SK-N-SH (cell line): ENCODE measurements around the gene BAHCC1. TPM values are rescaled to one million over a fixed set of nuclear protein-coding genes. Genes with fewer than 3 reads are reported as not detected.
A peak's percentile ranks its signal among the peaks of the same experiment; 100 is the strongest.

Experiments used
- CTCF ChIA-PET: fragments of 300-600, 350-600 bp; formaldehyde crosslinking; extraction: SDS; loops from one replicate; lab custom pipeline; 2021; lab: Yijun Ruan, JAX
- POLR2A ChIA-PET: fragments of 350-600 bp; sonication (Branson Sonifier 250); formaldehyde crosslinking; extraction: SDS; loops from one replicate; lab custom pipeline; 2020; ENCODE audit warnings: antibody characterized with exemption, inconsistent platforms; lab: Yijun Ruan, JAX
- DNase-seq: peaks from one replicate; pipeline ENCODE4 v3.0.0; 2012
- H2AFZ ChIP-seq: fragments of 200-600 bp; sonication (generic); 2 replicates; pipeline ENCODE4 v1.8.1; 2016; ENCODE audit warnings: antibody characterized with exemption, mild to moderate bottlenecking, low read depth
- H3F3A ChIP-seq: fragments of 200-600 bp; sonication (generic); replicated peaks from 2 replicates; pipeline ENCODE3; 2016; ENCODE audit warnings: antibody characterized with exemption, mild to moderate bottlenecking; ENCODE audit not compliant: insufficient read depth
- H3K27ac ChIP-seq, 2 experiments: fragments of 200-500 bp in 1 of 2; fragments of 200-600 bp in 1 of 2; sonication (Bioruptor generic) in 1 of 2; sonication (generic), shearing (Covaris generic) in 1 of 2; 2 replicates each; pipeline versions ENCODE4 v1.5.1 to v1.6.1; 2014 to 2016; ENCODE audit warnings: low read depth in 2 of 2, inconsistent platforms in 1 of 2, low read length in 1 of 2, mild to moderate bottlenecking in 1 of 2, mixed read lengths in 1 of 2
- H3K27me3 ChIP-seq: fragments of 200-600 bp; sonication (generic), shearing (Covaris generic); 2 replicates; pipeline ENCODE4 v1.6.1; 2016; ENCODE audit warnings: mixed run types; ENCODE audit not compliant: insufficient read depth
- H3K36me3 ChIP-seq, 2 experiments: fragments of 200-500 bp in 1 of 2; fragments of 200-600 bp in 1 of 2; sonication (Bioruptor generic) in 1 of 2; sonication (generic) in 1 of 2; replicated peaks in 1 of 2; 2 replicates each; pipeline versions ENCODE3 to v1.5.1; 2014 to 2016; ENCODE audit warnings: low read length in 1 of 2, mild to moderate bottlenecking in 1 of 2; ENCODE audit not compliant: insufficient read depth in 2 of 2, control insufficient read depth in 1 of 2
- H3K4me1 ChIP-seq, 2 experiments: fragments of 200-500 bp in 1 of 2; fragments of 200-600 bp in 1 of 2; sonication (Bioruptor generic) in 1 of 2; sonication (generic), shearing (Covaris generic) in 1 of 2; 2 replicates each; pipeline versions ENCODE4 v1.5.1 to v1.6.1; 2014 to 2016; ENCODE audit warnings: low read depth in 1 of 2, low read length in 1 of 2, mixed run types in 1 of 2; ENCODE audit not compliant: insufficient read depth in 2 of 2, control insufficient read depth in 1 of 2
- H3K4me2 ChIP-seq: fragments of 200-600 bp; sonication (generic), shearing (Covaris generic); 2 replicates; pipeline ENCODE4 v1.6.1; 2017; ENCODE audit warnings: mixed run types
- H3K4me3 ChIP-seq, 2 experiments: fragments of 200-500 bp in 1 of 2; fragments of 200-600 bp in 1 of 2; sonication (Bioruptor generic) in 1 of 2; sonication (generic), shearing (Covaris generic) in 1 of 2; 2 replicates each; pipeline versions ENCODE4 v1.5.1 to v1.8.1; 2014 to 2016; ENCODE audit warnings: low read depth in 2 of 2, inconsistent platforms in 1 of 2, low read length in 1 of 2, mild to moderate bottlenecking in 1 of 2, mixed read lengths in 1 of 2, moderate library complexity in 1 of 2
- H3K79me2 ChIP-seq: fragments of 200-600 bp; sonication (generic); 2 replicates; pipeline ENCODE4 v1.8.1; 2017; ENCODE audit warnings: mild to moderate bottlenecking; ENCODE audit not compliant: insufficient read depth
- H3K9ac ChIP-seq: fragments of 200-600 bp; sonication (generic); 2 replicates; pipeline ENCODE4 v1.6.1; 2017; ENCODE audit warnings: mixed run types
- H3K9me2 ChIP-seq: fragments of 200-600 bp; sonication (generic); 2 replicates; pipeline ENCODE4 v1.6.1; 2017; ENCODE audit warnings: mixed run types
- H3K9me3 ChIP-seq: fragments of 200-600 bp; sonication (generic); 2 replicates; pipeline ENCODE4 v1.6.1; 2017; ENCODE audit warnings: mixed run types, mild to moderate bottlenecking, moderate library complexity
- H4K20me1 ChIP-seq: fragments of 200-600 bp; sonication (generic); 2 replicates; pipeline ENCODE4 v1.6.1; 2017; ENCODE audit warnings: mild to moderate bottlenecking, mixed run types; ENCODE audit not compliant: insufficient read depth
- CHD2 ChIP-seq: fragments of 150-350 bp; IDR thresholded peaks from 2 replicates; pipeline ENCODE4 v1.6.1; 2018; ENCODE audit warnings: low read length; ENCODE audit not compliant: partially characterized antibody
- EP300 ChIP-seq, 2 experiments: IDR thresholded peaks; 2 replicates each; pipeline versions ENCODE4 v1.4.0 to v1.6.1; 2012; ENCODE audit warnings: borderline replicate concordance in 1 of 2, low read depth in 1 of 2, low read length in 1 of 2
- FOSL2 ChIP-seq: IDR thresholded peaks from 2 replicates; pipeline ENCODE4 v1.4.0; 2012; ENCODE audit warnings: low read depth, mild to moderate bottlenecking, moderate library complexity, borderline replicate concordance
- GABPA ChIP-seq: IDR thresholded peaks from 2 replicates; pipeline ENCODE4 v1.4.0; 2012; ENCODE audit warnings: low read depth, mild to moderate bottlenecking
- RAD21 ChIP-seq: IDR thresholded peaks from 2 replicates; pipeline ENCODE4 v1.6.1; 2012; ENCODE audit warnings: mild to moderate bottlenecking, low read length
- YY1 ChIP-seq: IDR thresholded peaks from 2 replicates; pipeline ENCODE4 v1.4.0; 2012; ENCODE audit warnings: low read depth, mild to moderate bottlenecking
- ZBTB33 ChIP-seq: IDR thresholded peaks from 2 replicates; pipeline ENCODE4 v1.4.0; 2012; ENCODE audit warnings: low read depth, borderline replicate concordance
- WGBS: methylation state at CpG from one replicate; pipeline ENCODE4 v1.1.6; 2017; ENCODE audit warnings: low lambda C conversion rate; 5-methylcytosine and 5-hydroxymethylcytosine counted together
- polyA plus RNA-seq, 3 experiments: library from polyadenylated mRNA; depleted of rRNA; stranded (reverse); fragments of >200 nt; gene quantifications; 2 replicates each; pipeline ENCODE4 v1.2.3, GENCODE V29; 2012
- TF ChIP-seq, protein P1 (sequence below): fragments of 150-350 bp; IDR thresholded peaks from 2 replicates; pipeline ENCODE4 v1.6.1; 2016; ENCODE audit warnings: mild to moderate bottlenecking, low read depth, low read length
- TF ChIP-seq, protein P2 (sequence below): fragments of 150-350 bp; IDR thresholded peaks from 2 replicates; pipeline ENCODE4 v1.6.1; 2017; ENCODE audit warnings: antibody characterized with exemption, low read length, low read depth, borderline replicate concordance

BAHCC1 gene
- polyA plus RNA-seq, 1 of the 3 experiments (the other 2 are of a cell fraction): 6.4 TPM

- Histone ChIP-seq H3K4me2 (no peak overlapping the region), H3F3A (no peaks in the 10 kb centered on the region), H3K79me2 (no peaks in the 10 kb centered on the region), H3K9me3 (no peaks in the 10 kb centered on the region), H2AFZ (no peak overlapping the region), H4K20me1 (no peaks in the 10 kb centered on the region), H3K36me3 (no peaks in the 10 kb centered on the region), H3K9ac (no peak overlapping the region), H3K4me3 (no peak overlapping the region), H3K4me1 (no peaks in the 10 kb centered on the region; a peak in 1 of 4 replicates), H3K27ac (no peak overlapping the region), H3K9me2 (no peaks in the 10 kb centered on the region), H3K27me3 (no peaks in the 10 kb centered on the region)
- TF ChIP-seq, protein P1, sequence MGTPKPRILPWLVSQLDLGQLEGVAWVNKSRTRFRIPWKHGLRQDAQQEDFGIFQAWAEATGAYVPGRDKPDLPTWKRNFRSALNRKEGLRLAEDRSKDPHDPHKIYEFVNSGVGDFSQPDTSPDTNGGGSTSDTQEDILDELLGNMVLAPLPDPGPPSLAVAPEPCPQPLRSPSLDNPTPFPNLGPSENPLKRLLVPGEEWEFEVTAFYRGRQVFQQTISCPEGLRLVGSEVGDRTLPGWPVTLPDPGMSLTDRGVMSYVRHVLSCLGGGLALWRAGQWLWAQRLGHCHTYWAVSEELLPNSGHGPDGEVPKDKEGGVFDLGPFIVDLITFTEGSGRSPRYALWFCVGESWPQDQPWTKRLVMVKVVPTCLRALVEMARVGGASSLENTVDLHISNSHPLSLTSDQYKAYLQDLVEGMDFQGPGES: no peak
- TF ChIP-seq CHD2 (no peak), FOSL2 (no peak), ZBTB33 (no peak), EP300 (IDR thresholded peaks at IDR 0.05; ENCODE audit: borderline replicate concordance in 1 of 2, low read depth in 1 of 2, low read length in 1 of 2) (no peak), YY1 (no peak)
- TF ChIP-seq, protein P2, sequence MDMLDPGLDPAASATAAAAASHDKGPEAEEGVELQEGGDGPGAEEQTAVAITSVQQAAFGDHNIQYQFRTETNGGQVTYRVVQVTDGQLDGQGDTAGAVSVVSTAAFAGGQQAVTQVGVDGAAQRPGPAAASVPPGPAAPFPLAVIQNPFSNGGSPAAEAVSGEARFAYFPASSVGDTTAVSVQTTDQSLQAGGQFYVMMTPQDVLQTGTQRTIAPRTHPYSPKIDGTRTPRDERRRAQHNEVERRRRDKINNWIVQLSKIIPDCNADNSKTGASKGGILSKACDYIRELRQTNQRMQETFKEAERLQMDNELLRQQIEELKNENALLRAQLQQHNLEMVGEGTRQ: no peak
- 89% methylated on average over 7 of the region's 11 CpGs for WGBS
- peak; percentile 50 for DNase-seq
- POLR2A ChIA-PET: no interaction called here
- CTCF ChIA-PET: interaction anchor here (0.8 to 1.4 kb wide), 7 partner anchors 8 to 106 kb away, joined by 3 to 5 read pairs (median 3); no protein-coding TSS in a partner anchor
These were observed 16.2 kb upstream of the BAHCC1 start for GRCh38 chr17:81378941-81379511.

GRCh38 chr17:81379523-81379942 is 15.7 kb upstream of the BAHCC1 start:
- WGBS: 82% methylated on average over 14 of the region's 17 CpGs
- POLR2A ChIA-PET: no interaction called here
- CTCF ChIA-PET: interaction anchor here (0.8 to 1.5 kb wide), 9 partner anchors 8 to 105 kb away, joined by 3 to 5 read pairs (median 3); no protein-coding TSS in a partner anchor
- Histone ChIP-seq H4K20me1 (no peaks in the 10 kb centered on the region), H3K9me3 (no peaks in the 10 kb centered on the region), H3K4me3 (no peak overlapping the region), H3K27ac (no peak overlapping the region), H3F3A (no peaks in the 10 kb centered on the region), H3K36me3 (no peaks in the 10 kb centered on the region), H3K9ac (no peak overlapping the region), H3K79me2 (no peaks in the 10 kb centered on the region), H3K9me2 (no peaks in the 10 kb centered on the region), H3K27me3 (no peaks in the 10 kb centered on the region), H3K4me2 (no peak overlapping the region), H2AFZ (no peak overlapping the region), H3K4me1 (no peaks in the 10 kb centered on the region; a peak in 1 of 4 replicates)
- peak; percentile 22; the same call in 1 of the 2 replicates for TF ChIP-seq RAD21
- no peak for TF ChIP-seq GABPA
- peak; percentile 57 for DNase-seq
